ENCODE measurements around the gene SH3TC2.

Gene SH3TC2

DNA sequence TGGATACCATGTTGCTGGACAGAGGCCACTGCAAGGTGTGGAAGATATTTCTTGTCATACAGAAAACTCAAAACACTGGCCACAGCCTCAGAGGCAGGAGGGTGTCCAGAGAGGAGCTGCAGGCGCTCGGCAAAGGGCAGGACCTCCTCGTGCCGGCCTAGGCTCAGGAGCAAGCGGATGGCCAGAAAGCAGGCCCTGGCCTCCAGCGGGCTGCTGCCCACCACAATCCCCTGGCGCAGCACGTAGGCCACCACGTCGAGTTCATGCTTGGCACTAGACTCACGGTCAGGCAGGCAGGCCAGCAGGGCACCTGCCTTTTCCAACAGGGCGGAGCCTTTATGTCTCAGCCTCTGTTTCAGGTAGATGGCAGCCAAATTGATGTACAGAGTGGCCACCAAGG is 35.2 kb downstream of the SH3TC2 start:
- DNase-seq = no peak

GRCh38 chr5:149024943-149025342 is 37.9 kb downstream of the SH3TC2 start:
- no peak for DNase-seq

- no peak for DNase-seq
Observed at GRCh38 chr5:149024477-149024876, 38.4 kb downstream of the SH3TC2 start.

DNA sequence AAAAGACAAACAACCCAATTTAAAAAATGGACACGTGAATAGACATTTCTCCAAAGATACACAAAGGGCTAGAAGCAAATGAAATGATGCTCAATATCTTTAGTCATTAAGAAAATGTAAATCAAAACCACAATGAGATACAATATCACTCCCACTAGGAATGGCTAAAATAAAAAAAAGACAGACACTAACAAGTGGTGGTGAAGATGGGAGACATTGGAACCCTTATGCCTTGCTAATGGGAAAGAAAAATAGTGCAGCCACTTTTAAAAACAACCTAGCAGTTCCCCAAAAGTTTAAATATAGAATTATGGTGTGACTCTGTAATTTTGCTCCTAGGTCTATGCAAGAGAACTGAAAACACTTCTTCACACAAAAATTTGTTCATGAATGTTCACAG is 40.7 kb downstream of the SH3TC2 start:
- no peak for DNase-seq

GRCh38 chr5:149019679-149020078 is 43.2 kb downstream of the SH3TC2 start:
- DNase-seq = no peak

- DNase-seq = no peak
Observed at GRCh38 chr5:149018909-149019443, 43.9 kb downstream of the SH3TC2 start.

GRCh38 chr5:149017636-149018035 is 45.2 kb downstream of the SH3TC2 start:
- no peak for DNase-seq

- DNase-seq = no peak
Observed at GRCh38 chr5:149015561-149015960, 47.3 kb downstream of the SH3TC2 start.

DNA sequence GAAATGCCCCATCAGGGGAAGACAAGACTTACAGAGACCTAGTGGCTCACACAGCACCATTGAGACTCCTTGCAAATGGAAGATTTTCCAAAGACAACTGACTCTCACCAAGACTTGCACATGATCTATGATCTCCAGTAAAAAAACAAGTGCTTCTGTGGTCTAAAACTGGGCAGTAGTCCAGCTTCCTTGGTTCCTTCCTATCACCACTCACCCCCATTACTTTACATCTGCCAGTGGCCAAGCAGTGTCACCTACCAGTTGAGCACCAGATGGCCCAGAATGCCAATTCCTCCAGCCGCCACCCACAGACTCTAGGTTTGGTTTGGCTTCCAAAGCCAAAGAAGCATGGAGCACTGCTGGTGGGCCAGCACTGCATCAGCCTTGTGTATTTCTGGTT is 47.7 kb downstream of the SH3TC2 start:
- DNase-seq = peak; percentile 1

GRCh38 chr5:149014571-149015031 is 48.3 kb downstream of the SH3TC2 start:
- DNase-seq = no peak

GRCh38 chr5:149013796-149014195 is 49.1 kb downstream of the SH3TC2 start:
- DNase-seq = no peak

GRCh38 chr5:149012350-149012749 is 50.5 kb downstream of the SH3TC2 start:
- DNase-seq = no peak

DNA sequence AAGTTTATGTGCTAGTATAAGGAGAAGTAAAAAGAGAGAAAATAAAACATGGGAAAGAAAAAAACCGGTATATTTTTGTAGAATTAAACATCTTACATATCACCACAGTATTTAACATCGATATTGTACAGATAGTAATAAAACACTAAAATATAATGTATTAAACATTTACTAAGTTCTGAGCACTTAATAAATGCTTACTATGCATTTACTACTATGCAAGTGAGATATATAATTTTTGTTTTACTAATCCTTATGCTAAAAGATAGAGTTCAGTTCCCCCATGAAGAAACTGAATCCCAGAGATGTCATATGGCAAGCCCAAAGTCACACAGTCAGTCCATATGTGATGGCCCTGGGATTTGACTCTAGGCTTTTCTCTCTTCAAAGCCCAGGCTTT is 51.1 kb downstream of the SH3TC2 start:
- DNase-seq = no peak

GRCh38 chr5:149011084-149011483 is 51.8 kb downstream of the SH3TC2 start:
- DNase-seq = no peak

DNA sequence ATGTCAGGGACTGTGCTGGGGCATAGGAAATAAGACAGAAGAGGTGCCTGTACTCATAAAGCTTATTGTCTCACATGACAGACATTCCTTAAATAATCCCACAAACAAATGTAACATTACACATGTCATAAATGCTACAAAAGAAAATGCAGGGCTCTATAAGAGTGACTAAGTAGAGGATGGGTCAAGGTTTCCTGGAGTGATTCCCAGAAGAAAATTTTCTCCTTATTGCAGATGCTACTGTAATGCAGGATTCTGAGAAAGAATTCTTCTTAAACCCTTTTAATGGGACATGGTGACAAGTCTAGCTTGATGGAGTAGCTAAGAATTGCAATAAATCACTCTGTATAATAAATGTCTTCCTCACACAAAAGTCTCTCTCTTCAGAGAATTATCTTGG is 55.7 kb downstream of the SH3TC2 start:
- no peak for DNase-seq

DNA sequence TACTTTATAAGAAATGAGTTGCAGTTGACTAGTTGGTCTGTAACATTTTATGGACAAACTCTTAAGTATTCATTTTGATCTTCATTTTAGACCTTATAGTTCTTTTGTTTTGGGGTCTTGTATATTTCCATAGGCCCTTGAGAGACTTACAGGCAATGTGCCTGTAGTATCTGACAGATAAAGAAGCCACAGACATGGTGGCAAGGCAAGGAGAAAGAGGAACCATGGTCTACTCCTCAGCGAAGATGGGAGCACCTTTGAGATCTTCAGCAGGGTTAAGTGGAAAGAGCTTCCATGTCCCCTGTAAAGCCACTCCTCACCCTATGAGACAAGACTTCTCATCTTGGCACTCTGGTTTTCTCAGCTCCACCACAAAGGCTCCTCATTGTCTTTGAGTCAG is 56.4 kb downstream of the SH3TC2 start:
- DNase-seq = peak; percentile 13

GRCh38 chr5:149005077-149005892 is 57.6 kb downstream of the SH3TC2 start:
- DNase-seq = no peak

- DNase-seq = no peak
Observed at GRCh38 chr5:149004559-149004958, 58.3 kb downstream of the SH3TC2 start.

- no peak for DNase-seq
Observed at GRCh38 chr5:149002761-149003689, 59.8 kb downstream of the SH3TC2 start.

- DNase-seq = peak; percentile 58
Observed at GRCh38 chr5:149002053-149002452, 60.8 kb downstream of the SH3TC2 start.

DNA sequence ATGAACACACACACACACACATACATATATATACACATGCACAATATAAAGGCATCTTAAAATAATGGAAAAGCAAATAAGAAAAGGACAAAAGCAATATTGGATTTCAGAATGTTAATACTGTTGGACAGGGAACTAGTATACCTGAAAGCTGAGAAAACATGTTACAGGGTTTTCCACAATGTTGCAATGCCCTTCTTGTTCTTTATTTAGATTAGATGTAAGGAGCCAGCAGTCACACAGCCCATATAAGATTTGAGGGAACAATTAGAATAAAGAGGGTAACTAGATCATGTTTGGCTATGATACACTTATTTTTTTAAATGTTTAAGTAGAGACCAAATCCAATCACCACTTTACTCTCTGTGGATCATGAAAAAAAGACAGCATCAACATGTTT is 61.7 kb downstream of the SH3TC2 start:
- no peak for DNase-seq

DNA sequence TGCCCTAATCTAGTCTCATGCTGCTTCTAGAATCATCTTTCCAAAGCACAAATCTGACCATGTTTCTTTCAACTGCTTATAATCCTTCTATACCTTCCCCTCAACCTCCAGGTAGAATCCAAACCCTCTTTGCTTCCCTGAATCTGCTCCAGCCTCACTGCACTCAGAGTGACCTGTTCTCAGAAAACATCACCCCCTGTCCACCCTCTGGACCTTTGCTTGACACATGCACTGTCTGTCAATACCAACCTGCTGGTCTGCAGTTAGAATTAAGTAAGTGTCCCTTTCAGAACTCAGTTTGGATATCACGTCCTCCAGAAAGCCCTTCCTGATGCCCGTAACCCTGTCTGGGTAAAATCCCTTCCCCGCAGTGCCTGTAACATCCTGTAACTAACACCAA is 63.1 kb downstream of the SH3TC2 start:
- DNase-seq = no peak

DNA sequence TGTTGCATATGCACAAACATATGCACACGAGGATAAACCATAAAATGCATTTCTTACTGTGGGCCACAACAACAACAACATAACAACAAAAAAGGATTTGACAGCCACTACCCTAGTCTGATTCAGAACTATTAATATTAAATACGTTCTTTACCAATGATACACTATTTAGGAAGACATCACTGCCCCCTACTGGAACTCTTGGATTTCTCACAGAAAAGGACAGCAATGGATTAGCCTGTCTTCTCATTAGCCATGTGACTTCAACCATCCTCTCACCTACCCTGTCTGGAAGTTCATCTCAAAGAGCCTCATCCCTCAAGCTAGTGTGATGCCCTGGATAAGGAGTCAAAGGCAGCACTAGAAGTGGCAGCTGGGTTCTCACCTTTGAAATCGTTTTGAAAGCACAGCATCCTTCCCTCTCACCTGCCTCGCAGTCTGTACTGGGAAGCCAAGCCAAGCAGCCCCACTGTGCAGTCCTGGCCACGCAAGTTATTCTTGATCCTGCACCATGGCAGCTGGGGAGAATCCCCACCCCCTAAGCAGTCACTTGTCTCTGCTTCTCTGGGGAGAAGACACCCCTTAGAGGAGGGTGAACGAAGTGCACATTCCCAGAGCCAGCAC is 64.6 kb downstream of the SH3TC2 start:
- DNase-seq = peak; percentile 63

Data from OCI-M1 (cell line).